GM23248 (cell line): Measurements from ENCODE around the gene EML6. TPM values are rescaled to one million over a fixed set of nuclear protein-coding genes. Genes with fewer than 3 reads are reported as not detected.

Source experiments
- DNase-seq: peaks from one replicate; pipeline ENCODE4 v3.0.0-alpha.2; 2015
- H2AFZ ChIP-seq: fragments of 200-600 bp; sonication (generic); 2 replicates; pipeline ENCODE4 v1.6.1; 2016; ENCODE audit warnings: antibody characterized with exemption
- H3F3A ChIP-seq: fragments of 200-600 bp; sonication (generic); 2 replicates; pipeline ENCODE4 v1.6.1; 2016; ENCODE audit warnings: mild to moderate bottlenecking, antibody characterized with exemption, mixed run types; ENCODE audit not compliant: insufficient read depth
- H3K27ac ChIP-seq: fragments of 200-600 bp; sonication (generic); 2 replicates; pipeline ENCODE4 v1.5.1; 2016; ENCODE audit warnings: mild to moderate bottlenecking
- H3K27me3 ChIP-seq: fragments of 200-600 bp; sonication (generic); replicated peaks from 2 replicates; pipeline ENCODE4 v1.6.1; 2016; ENCODE audit warnings: mild to moderate bottlenecking; ENCODE audit not compliant: insufficient read depth
- H3K36me3 ChIP-seq: fragments of 200-600 bp; sonication (generic); 2 replicates; pipeline ENCODE4 v1.6.1; 2016; ENCODE audit warnings: low read depth, mild to moderate bottlenecking
- H3K4me1 ChIP-seq: fragments of 200-600 bp; sonication (generic); 2 replicates; pipeline ENCODE4 v1.6.1; 2016; ENCODE audit warnings: mild to moderate bottlenecking; ENCODE audit not compliant: insufficient read depth
- H3K4me2 ChIP-seq: fragments of 200-600 bp; sonication (generic); one replicate; pipeline ENCODE4 v1.6.1; 2016; ENCODE audit warnings: mild to moderate bottlenecking; ENCODE audit not compliant: unreplicated experiment
- H3K4me3 ChIP-seq: fragments of 200-600 bp; sonication (generic); 2 replicates; pipeline ENCODE4 v1.5.1; 2016; ENCODE audit warnings: mild to moderate bottlenecking
- H3K79me2 ChIP-seq: fragments of 200-600 bp; sonication (generic); 2 replicates; pipeline ENCODE4 v1.6.1; 2016; ENCODE audit warnings: mild to moderate bottlenecking; ENCODE audit not compliant: insufficient read depth
- H3K9ac ChIP-seq: fragments of 200-600 bp; sonication (generic); 2 replicates; pipeline ENCODE4 v1.6.1; 2016; ENCODE audit warnings: mild to moderate bottlenecking
- H3K9me2 ChIP-seq: fragments of 200-600 bp; sonication (generic); 2 replicates; pipeline ENCODE4 v1.6.1; 2016; ENCODE audit warnings: mixed run types, mild to moderate bottlenecking, moderate library complexity; ENCODE audit not compliant: insufficient read depth
- H3K9me3 ChIP-seq: fragments of 200-600 bp; sonication (generic); one replicate; pipeline ENCODE4 v1.6.1; 2017; ENCODE audit warnings: low read depth
- H4K20me1 ChIP-seq: fragments of 200-600 bp; sonication (generic); 2 replicates; pipeline ENCODE4 v1.6.0; 2016; ENCODE audit not compliant: insufficient read depth
- EZH2 ChIP-seq: fragments of 200-600 bp; sonication (generic); IDR thresholded peaks from 2 replicates; pipeline ENCODE4 v1.6.1; 2018; ENCODE audit warnings: antibody characterized with exemption, mild to moderate bottlenecking; ENCODE audit not compliant: insufficient read depth, poor library complexity, severe bottlenecking
- EZH2phosphoT487 ChIP-seq: fragments of 200-600 bp; sonication (generic); IDR thresholded peaks from 2 replicates; pipeline ENCODE4 v1.6.1; 2018; ENCODE audit warnings: antibody characterized with exemption, moderate library complexity, mild to moderate bottlenecking, low read depth; ENCODE audit not compliant: insufficient read depth
- WGBS, 2 experiments: methylation state at CpG; one replicate each; pipeline ENCODE4 v1.1.6; 2015 to 2017; ENCODE audit warnings: low lambda C conversion rate in 2 of 2, low coverage in 1 of 2; ENCODE audit errors: missing lambda C conversion rate in 2 of 2; 5-methylcytosine and 5-hydroxymethylcytosine counted together
- in situ Hi-C: fragments of 300-500 bp; cut with MboI; formaldehyde crosslinking; loops from 2 replicates; pipeline ENCODE4 v1.15.0; 2020
- polyA plus RNA-seq: library from polyadenylated mRNA; unstranded; fragments of >200 nt; fragmentation: Nextera tagmentation; extraction: Ambion mirVana; gene quantifications from 2 replicates; pipeline ENCODE4 v1.2.1, GENCODE V29; 2016
- total RNA-seq: library from RNA; depleted of rRNA; stranded (reverse); fragments of >200 nt; shearing (Covaris generic); gene quantifications from 2 replicates; pipeline ENCODE4 v1.2.3, GENCODE V29; 2014

Gene EML6
- total and polyA plus RNA-seq, 2 experiments from 2014 or later, result 0.54 to 0.76 TPM

DNA sequence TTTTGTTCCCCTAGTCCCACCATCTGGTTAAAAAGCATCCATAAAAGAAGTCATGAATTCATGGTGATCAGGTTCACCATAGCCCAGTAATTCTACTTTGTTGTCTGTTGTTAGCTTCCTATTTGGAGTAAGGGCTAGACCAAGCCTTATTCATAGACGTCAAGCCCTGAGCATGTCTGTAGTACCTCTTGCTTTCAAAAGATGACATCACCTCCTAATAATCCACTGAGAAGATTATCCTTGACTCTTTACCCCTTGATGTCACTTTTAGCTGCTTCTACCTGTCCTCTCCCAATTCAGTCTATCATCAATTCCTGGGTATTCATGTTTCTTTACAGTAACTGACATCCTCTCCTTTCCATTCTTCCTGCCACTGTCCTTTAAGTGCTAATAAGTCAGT, 90.1 kb downstream of the EML6 start:
- DNase-seq, result no peak
- no peaks in the 10 kb centered on the region for H4K20me1 ChIP-seq
- no peak overlapping the region for H3K4me2 ChIP-seq
- peaks cover 14% of the 10 kb centered on the region for H3K4me1 ChIP-seq
- no peaks in the 10 kb centered on the region for H3K27me3 ChIP-seq
- H3K79me2 ChIP-seq, result no peaks in the 10 kb centered on the region
- H3K27ac ChIP-seq, result no peak overlapping the region
- peaks cover 3% of the 10 kb centered on the region; the same call in 1 of the 2 replicates for H3K9me2 ChIP-seq
- H2AFZ ChIP-seq, result no peak overlapping the region
- WGBS, 2 experiments, result 79 to 91% methylated on average over 1 of the region's 1 CpG
- H3K4me3 ChIP-seq, result no peak overlapping the region
- no peak for TF ChIP-seq EZH2
- no peak for TF ChIP-seq EZH2phosphoT487
- no peak overlapping the region for H3K9ac ChIP-seq
- no peaks in the 10 kb centered on the region for H3K36me3 ChIP-seq
- in situ Hi-C loops, result no loop called here
- no peaks in the 10 kb centered on the region for H3K9me3 ChIP-seq
- peaks cover 3% of the 10 kb centered on the region; the same call in 1 of the 2 replicates for H3F3A ChIP-seq

DNA sequence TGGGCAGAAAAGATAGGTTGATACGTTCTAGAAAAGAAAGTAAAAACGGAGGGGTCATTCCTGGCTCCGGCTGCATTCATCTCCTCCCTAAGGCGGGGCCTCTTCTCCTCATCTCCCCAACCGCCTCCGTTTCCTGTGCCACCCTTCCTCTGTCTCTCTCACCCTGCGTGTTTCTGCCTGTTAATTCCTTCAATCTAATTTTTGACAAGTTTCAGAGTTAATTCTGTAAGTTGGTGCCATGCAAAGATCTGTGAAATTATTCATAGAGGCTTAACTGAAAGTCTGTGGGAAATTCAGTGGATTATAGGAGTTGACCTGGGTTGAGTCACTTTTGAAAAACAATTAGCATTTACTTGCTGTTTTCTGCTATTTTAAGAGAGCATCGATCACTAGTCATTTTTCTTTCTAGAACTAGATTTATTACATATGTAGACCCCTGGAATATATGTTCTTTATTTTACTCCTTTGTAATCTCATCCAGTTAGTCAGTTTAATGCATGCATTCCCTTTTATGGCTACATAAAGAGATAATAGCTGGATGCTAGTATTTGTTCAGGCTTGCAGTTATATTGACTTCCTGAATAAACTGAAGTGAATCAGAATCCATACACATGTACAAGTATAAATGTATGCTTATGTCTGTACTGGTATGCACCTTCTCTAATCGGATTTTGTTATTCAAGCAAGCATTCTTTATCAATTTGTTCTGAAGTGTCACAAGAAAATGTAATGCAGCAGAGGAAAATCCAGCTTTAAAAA, 91.1 kb downstream of the EML6 start:
- Histone ChIP-seq H3K4me2 (no peak overlapping the region), H3K9me2 (no peaks in the 10 kb centered on the region), H3F3A (peaks cover 3% of the 10 kb centered on the region; the same call in 1 of the 2 replicates), H3K36me3 (no peaks in the 10 kb centered on the region), H3K4me3 (no peak overlapping the region), H2AFZ (no peak overlapping the region), H4K20me1 (no peaks in the 10 kb centered on the region), H3K4me1 (peaks cover 8% of the 10 kb centered on the region), H3K9ac (no peak overlapping the region), H3K27me3 (no peaks in the 10 kb centered on the region), H3K9me3 (no peaks in the 10 kb centered on the region), H3K79me2 (no peaks in the 10 kb centered on the region), H3K27ac (no peak overlapping the region)
- in situ Hi-C loops, result no loop called here
- TF ChIP-seq EZH2phosphoT487 (no peak), EZH2 (no peak)
- 82 to 86% methylated on average over 9 of the region's 9 CpGs for WGBS, 2 experiments
- no peak for DNase-seq

DNA sequence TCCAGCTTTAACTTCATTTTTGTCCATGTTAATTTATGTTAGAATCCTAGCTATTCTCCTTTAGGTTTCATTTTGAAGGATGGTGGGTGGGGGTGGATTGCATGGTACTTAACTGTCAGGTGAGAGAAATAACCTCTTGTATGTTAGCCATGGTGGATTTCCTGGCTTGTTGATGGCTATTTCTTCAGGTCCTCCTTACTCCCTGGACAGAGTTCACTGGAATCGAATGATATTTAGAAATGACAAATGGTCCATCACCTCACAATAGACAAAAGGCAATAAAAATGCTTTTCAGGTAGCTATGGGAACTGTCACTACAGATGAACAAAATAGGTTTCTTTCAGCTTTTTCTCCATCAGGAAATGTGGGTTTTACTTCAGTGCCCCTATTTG, 91.7 kb downstream of the EML6 start:
- in situ Hi-C loops, result no loop called here
- no peak for TF ChIP-seq EZH2

GRCh38 chr2:54818226-54818625, 94.8 kb downstream of the EML6 start:
- no peak overlapping the region for H3K9ac ChIP-seq
- H2AFZ ChIP-seq, result no peak overlapping the region
- H4K20me1 ChIP-seq, result no peaks in the 10 kb centered on the region
- no peak for DNase-seq
- H3K4me1 ChIP-seq, result no peaks in the 10 kb centered on the region
- H3K27ac ChIP-seq, result no peak overlapping the region
- in situ Hi-C loops, result no loop called here
- TF ChIP-seq EZH2 (no peak), EZH2phosphoT487 (no peak)
- H3K4me2 ChIP-seq, result no peak overlapping the region
- H3K36me3 ChIP-seq, result no peaks in the 10 kb centered on the region
- no peaks in the 10 kb centered on the region for H3K9me2 ChIP-seq
- no peaks in the 10 kb centered on the region for H3K79me2 ChIP-seq
- WGBS, 2 experiments, result 79 to 94% methylated on average over 2 of the region's 2 CpGs
- H3K27me3 ChIP-seq, result no peaks in the 10 kb centered on the region
- no peaks in the 10 kb centered on the region for H3F3A ChIP-seq
- no peaks in the 10 kb centered on the region for H3K9me3 ChIP-seq
- H3K4me3 ChIP-seq, result no peak overlapping the region

More for the DNA sequence above, 91.7 kb downstream of the EML6 start:
- Histone ChIP-seq H3K27ac (no peak overlapping the region), H3K4me1 (peaks cover 3% of the 10 kb centered on the region; the same call in 1 of the 2 replicates), H3K4me3 (no peak overlapping the region), H3K79me2 (no peaks in the 10 kb centered on the region), H3K9ac (no peak overlapping the region), H3K27me3 (no peaks in the 10 kb centered on the region), H3K9me3 (no peaks in the 10 kb centered on the region), H4K20me1 (no peaks in the 10 kb centered on the region), H2AFZ (no peak overlapping the region), H3K9me2 (no peaks in the 10 kb centered on the region), H3K36me3 (no peaks in the 10 kb centered on the region), H3K4me2 (no peak overlapping the region), H3F3A (peaks cover under 1% of the 10 kb centered on the region; the same call in 1 of the 2 replicates)
- DNase-seq, result no peak
- WGBS, 2 experiments, result 52 to 59% methylated on average over 1 of the region's 1 CpG
